Measurements from ENCODE around the gene REEP1. TPM values are rescaled to one million over a fixed set of nuclear protein-coding genes. Genes with fewer than 3 reads are reported as not detected.

Gene REEP1
- total RNA-seq, 2 experiments from 2014 or later = not detected

DNA sequence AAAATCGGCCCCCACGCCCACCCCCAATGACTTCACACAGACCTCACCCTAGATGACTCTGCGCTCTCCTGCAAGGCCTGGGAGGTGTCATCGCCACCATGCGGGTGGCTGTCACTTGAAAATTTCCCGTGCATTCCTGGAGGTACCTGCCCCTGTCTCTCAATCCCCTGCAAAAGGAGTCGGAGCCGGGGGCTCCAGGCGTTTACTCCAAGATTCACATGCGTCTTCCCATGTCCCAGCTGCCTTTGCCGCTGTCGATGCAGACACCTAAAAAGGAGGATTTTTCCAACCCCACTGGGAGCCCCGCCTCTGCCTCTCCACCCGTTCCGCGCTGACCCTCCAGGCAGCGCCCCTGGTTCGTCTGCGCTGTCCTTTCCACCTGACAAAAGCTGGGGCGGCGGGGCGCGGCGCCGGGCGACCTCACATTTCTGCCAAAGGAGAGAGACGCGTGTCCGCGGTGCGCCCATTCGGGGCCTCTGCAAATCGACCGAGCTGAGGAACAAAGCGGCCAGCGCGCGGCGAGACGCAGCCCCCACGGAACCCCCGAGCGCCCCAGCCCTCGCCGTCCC, 667 bp downstream of the REEP1 start:
- H3K79me2 ChIP-seq (ENCODE audit: insufficient read depth, low read depth, low read length) = no peaks in the 10 kb centered on the region
- H3K4me2 ChIP-seq (ENCODE audit: low read length) = no peak overlapping the region
- H3K9me3 ChIP-seq (ENCODE audit: low read length) = peaks cover 5% of the 10 kb centered on the region; the same call in 1 of the 2 replicates
- no TSS peak for BruUV-seq (replicated peaks)
- H3K27ac ChIP-seq (ENCODE audit: low read depth, low read length, poor library complexity, severe bottlenecking) = no peak overlapping the region
- TF ChIP-seq, protein P1, sequence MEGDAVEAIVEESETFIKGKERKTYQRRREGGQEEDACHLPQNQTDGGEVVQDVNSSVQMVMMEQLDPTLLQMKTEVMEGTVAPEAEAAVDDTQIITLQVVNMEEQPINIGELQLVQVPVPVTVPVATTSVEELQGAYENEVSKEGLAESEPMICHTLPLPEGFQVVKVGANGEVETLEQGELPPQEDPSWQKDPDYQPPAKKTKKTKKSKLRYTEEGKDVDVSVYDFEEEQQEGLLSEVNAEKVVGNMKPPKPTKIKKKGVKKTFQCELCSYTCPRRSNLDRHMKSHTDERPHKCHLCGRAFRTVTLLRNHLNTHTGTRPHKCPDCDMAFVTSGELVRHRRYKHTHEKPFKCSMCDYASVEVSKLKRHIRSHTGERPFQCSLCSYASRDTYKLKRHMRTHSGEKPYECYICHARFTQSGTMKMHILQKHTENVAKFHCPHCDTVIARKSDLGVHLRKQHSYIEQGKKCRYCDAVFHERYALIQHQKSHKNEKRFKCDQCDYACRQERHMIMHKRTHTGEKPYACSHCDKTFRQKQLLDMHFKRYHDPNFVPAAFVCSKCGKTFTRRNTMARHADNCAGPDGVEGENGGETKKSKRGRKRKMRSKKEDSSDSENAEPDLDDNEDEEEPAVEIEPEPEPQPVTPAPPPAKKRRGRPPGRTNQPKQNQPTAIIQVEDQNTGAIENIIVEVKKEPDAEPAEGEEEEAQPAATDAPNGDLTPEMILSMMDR (conservative IDR thresholded peaks at IDR 0.05; ENCODE audit: low read length) = no peak
- H3K4me3 ChIP-seq (ENCODE audit: low read depth, low read length, poor library complexity, severe bottlenecking) = no peak overlapping the region
- DNase-seq (ENCODE audit: low spot score) = no peak
- ChIA-PET CTCF (ENCODE audit: unreplicated experiment) (no interaction called here), POLR2A (no interaction called here)
- H3K9me2 ChIP-seq (ENCODE audit: insufficient read depth, low read length) = no peaks in the 10 kb centered on the region
- H3K4me1 ChIP-seq (ENCODE audit: insufficient read depth, low read length, poor library complexity, severe bottlenecking) = no peaks in the 10 kb centered on the region
- H2AFZ ChIP-seq (ENCODE audit: low read length) = no peak overlapping the region
- H4K20me1 ChIP-seq (ENCODE audit: insufficient read depth, low read length) = no peaks in the 10 kb centered on the region
- no peaks in the 10 kb centered on the region for H3K36me3 ChIP-seq (ENCODE audit: insufficient read depth, low read length)
- intact Hi-C loops (cut with micrococcal nuclease; ENCODE audit: unreplicated experiment) = no loop called here

DNA sequence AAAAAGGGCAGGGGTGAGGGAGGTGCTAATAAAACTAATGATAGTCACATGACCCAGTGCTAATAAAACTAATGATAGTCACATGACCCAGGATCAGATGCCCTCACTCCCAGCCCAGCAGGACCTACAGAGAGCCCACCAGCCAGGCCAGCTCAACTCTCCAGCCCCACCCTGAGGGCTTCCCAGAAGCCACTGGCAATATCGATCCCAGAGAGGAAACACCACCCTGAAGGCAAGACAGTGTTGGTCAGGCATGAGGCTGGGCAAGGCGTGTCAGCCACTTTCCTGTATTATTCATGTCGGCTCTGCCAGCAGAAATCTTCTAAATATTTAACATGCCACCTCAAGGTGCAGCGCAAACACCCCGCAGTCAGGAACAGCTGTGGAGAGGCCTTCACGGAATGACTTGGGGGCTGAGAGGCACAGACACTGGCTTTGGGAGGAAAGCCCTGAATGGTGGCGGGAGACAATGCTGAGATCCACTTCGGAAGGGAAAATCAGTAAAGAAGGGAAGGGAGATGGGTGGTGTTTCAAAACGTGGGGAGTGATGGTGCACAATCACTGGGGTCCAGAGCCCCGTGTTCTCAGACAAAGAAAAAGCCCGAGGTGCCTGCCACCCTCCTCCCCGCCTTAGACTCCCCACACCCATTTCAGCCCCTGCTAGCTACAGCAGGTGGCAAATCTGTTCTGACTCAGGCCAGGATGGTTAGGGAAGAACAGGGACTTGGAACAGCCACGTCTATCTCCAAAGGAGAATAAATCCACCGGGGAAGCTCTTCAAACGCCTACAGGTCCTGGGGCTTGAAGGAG, 1.4 kb downstream of the REEP1 start:
- TF ChIP-seq EZH2phosphoT487 (IDR thresholded peaks at IDR 0.05; ENCODE audit: borderline replicate concordance, low read depth, low read length) = no peak
- TF ChIP-seq, protein P1 (conservative IDR thresholded peaks at IDR 0.05; ENCODE audit: low read length) = no peak
- H3K27ac ChIP-seq (ENCODE audit: low read depth, low read length, poor library complexity, severe bottlenecking) = no peak overlapping the region
- no peaks in the 10 kb centered on the region for H4K20me1 ChIP-seq (ENCODE audit: insufficient read depth, low read length)
- no peak for DNase-seq (ENCODE audit: low spot score)
- ChIA-PET CTCF (ENCODE audit: unreplicated experiment) (no interaction called here), POLR2A (no interaction called here)
- no peak overlapping the region for H2AFZ ChIP-seq (ENCODE audit: low read length)
- intact Hi-C loops (cut with micrococcal nuclease; ENCODE audit: unreplicated experiment) = no loop called here
- no TSS peak for BruUV-seq (replicated peaks)
- H3K79me2 ChIP-seq (ENCODE audit: insufficient read depth, low read depth, low read length) = no peaks in the 10 kb centered on the region
- H3K4me3 ChIP-seq (ENCODE audit: low read depth, low read length, poor library complexity, severe bottlenecking) = no peak overlapping the region
- H3K36me3 ChIP-seq (ENCODE audit: insufficient read depth, low read length) = no peaks in the 10 kb centered on the region
- no peaks in the 10 kb centered on the region for H3K9me3 ChIP-seq (ENCODE audit: low read length)
- no peak overlapping the region for H3K4me2 ChIP-seq (ENCODE audit: low read length)
- H3K9me2 ChIP-seq (ENCODE audit: insufficient read depth, low read length) = no peaks in the 10 kb centered on the region
- H3K4me1 ChIP-seq (ENCODE audit: insufficient read depth, low read length, poor library complexity, severe bottlenecking) = no peaks in the 10 kb centered on the region

DNA sequence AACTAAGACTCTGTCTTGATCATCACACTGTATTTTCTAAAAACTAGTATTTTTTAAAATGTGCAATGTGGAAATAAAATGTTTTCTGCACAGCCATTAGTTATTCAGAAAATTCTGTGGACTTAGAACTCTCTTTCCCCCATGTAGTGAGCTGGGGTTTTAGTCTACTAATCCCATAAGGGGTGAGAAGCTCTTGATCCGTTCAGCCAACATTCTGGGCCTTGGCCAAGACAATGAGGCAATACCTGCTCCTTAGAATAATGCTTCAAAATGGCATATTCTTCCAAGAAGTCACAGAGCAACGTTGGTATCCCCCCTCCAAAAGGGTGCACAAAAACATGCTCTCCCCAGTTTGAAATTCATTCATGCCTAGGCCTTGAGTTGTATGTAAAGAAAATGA, 4.0 kb downstream of the REEP1 start:
- Histone ChIP-seq H3K4me2 (ENCODE audit: low read length) (no peak overlapping the region), H4K20me1 (ENCODE audit: insufficient read depth, low read length) (no peaks in the 10 kb centered on the region), H3K4me1 (ENCODE audit: insufficient read depth, low read length, poor library complexity, severe bottlenecking) (no peaks in the 10 kb centered on the region), H3K36me3 (ENCODE audit: insufficient read depth, low read length) (no peaks in the 10 kb centered on the region), H3K4me3 (ENCODE audit: low read depth, low read length, poor library complexity, severe bottlenecking) (no peak overlapping the region), H3K79me2 (ENCODE audit: insufficient read depth, low read depth, low read length) (no peaks in the 10 kb centered on the region), H2AFZ (ENCODE audit: low read length) (no peak overlapping the region), H3K9me2 (ENCODE audit: insufficient read depth, low read length) (no peaks in the 10 kb centered on the region), H3K9me3 (ENCODE audit: low read length) (no peaks in the 10 kb centered on the region), H3K27ac (ENCODE audit: low read depth, low read length, poor library complexity, severe bottlenecking) (no peak overlapping the region)
- POLR2A ChIA-PET = interaction anchor here (0.7 kb wide), 1 partner anchor 526 kb away, joined by 4 read pairs; no protein-coding TSS in a partner anchor
- DNase-seq (ENCODE audit: low spot score) = no peak
- intact Hi-C loops (cut with micrococcal nuclease; ENCODE audit: unreplicated experiment) = no loop called here
- CTCF ChIA-PET (ENCODE audit: unreplicated experiment) = no interaction called here
- TF ChIP-seq, protein P1 (conservative IDR thresholded peaks at IDR 0.05; ENCODE audit: low read length) = no peak
- TF ChIP-seq EZH2phosphoT487 (IDR thresholded peaks at IDR 0.05; ENCODE audit: borderline replicate concordance, low read depth, low read length) = no peak
- no TSS peak for BruUV-seq (replicated peaks)
